ENCODE results near the gene OMP. TPM values are rescaled to one million over a fixed set of nuclear protein-coding genes. Genes with fewer than 3 reads are reported as not detected.

OMP gene
- total RNA-seq, 1 donor from 2014 or later, result 1.3 TPM

GRCh38 chr11:77100166-77101042 lies 2.2 kb upstream of the OMP start:
- peaks cover 19% of the 10 kb centered on the region for H4K20me1 ChIP-seq (ENCODE audit: insufficient read depth, low read length)
- FAIRE-seq (no peak), DNase-seq (ENCODE audit: low read depth) (no peak)
- H3K9ac ChIP-seq (ENCODE audit: low read length), result no peak overlapping the region
- H3K4me2 ChIP-seq (ENCODE audit: low read length), result no peak overlapping the region
- peaks cover 11% of the 10 kb centered on the region for H3K36me3 Mint-ChIP-seq (ENCODE audit: low read depth, unreplicated experiment)
- no peak overlapping the region for H2AFZ ChIP-seq (ENCODE audit: low read depth, low read length)
- TF ChIP-seq CTCF (IDR thresholded peaks at IDR 0.05; ENCODE audit: insufficient read depth, low read depth, low read length) (no peak), EZH2 (IDR thresholded peaks at IDR 0.05; ENCODE audit: insufficient read depth, low read length) (no peak)
- no peaks in the 10 kb centered on the region for H3K36me3 ChIP-seq (ENCODE audit: insufficient read depth, low read length)
- H3K4me3 ChIP-seq (ENCODE audit: insufficient read depth, low read depth, low read length), result no peak overlapping the region
- H3K4me3 Mint-ChIP-seq (ENCODE audit: unreplicated experiment), result peak overlapping the region; percentile 46
- peaks cover 9% of the 10 kb centered on the region for H3K4me1 Mint-ChIP-seq (ENCODE audit: low read depth, unreplicated experiment)
- H3K27ac ChIP-seq (ENCODE audit: low read depth, low read length), result no peak overlapping the region
- H3K27me3 Mint-ChIP-seq (ENCODE audit: low read depth, unreplicated experiment), result no peaks in the 10 kb centered on the region
- no peaks in the 10 kb centered on the region for H3K9me3 ChIP-seq (ENCODE audit: insufficient read depth, low read depth, low read length)
- H3K79me2 ChIP-seq (ENCODE audit: insufficient read depth, low read length), result no peaks in the 10 kb centered on the region
- H3K9me3 Mint-ChIP-seq (ENCODE audit: unreplicated experiment), result peaks cover 4% of the 10 kb centered on the region
- H3K4me1 ChIP-seq (ENCODE audit: insufficient read depth, low read length), result no peaks in the 10 kb centered on the region
- peak overlapping the region; percentile 69 for H3K27ac Mint-ChIP-seq (ENCODE audit: unreplicated experiment)
- H3K27me3 ChIP-seq (ENCODE audit: insufficient read depth, low read length), result no peaks in the 10 kb centered on the region

- Mint-ChIP-seq H3K4me3 (ENCODE audit: unreplicated experiment) (peak overlapping the region; percentile 46), H3K36me3 (ENCODE audit: low read depth, unreplicated experiment) (peaks cover 11% of the 10 kb centered on the region), H3K9me3 (ENCODE audit: unreplicated experiment) (peaks cover 4% of the 10 kb centered on the region), H3K27me3 (ENCODE audit: low read depth, unreplicated experiment) (no peaks in the 10 kb centered on the region), H3K27ac (ENCODE audit: unreplicated experiment) (no peak overlapping the region), H3K4me1 (ENCODE audit: low read depth, unreplicated experiment) (peaks cover 9% of the 10 kb centered on the region)
- no peak for FAIRE-seq
- Histone ChIP-seq H4K20me1 (ENCODE audit: insufficient read depth, low read length) (peaks cover 19% of the 10 kb centered on the region), H3K4me3 (ENCODE audit: insufficient read depth, low read depth, low read length) (no peak overlapping the region), H3K9ac (ENCODE audit: low read length) (no peak overlapping the region), H2AFZ (ENCODE audit: low read depth, low read length) (no peak overlapping the region), H3K27ac (ENCODE audit: low read depth, low read length) (no peak overlapping the region), H3K9me3 (ENCODE audit: insufficient read depth, low read depth, low read length) (no peaks in the 10 kb centered on the region), H3K79me2 (ENCODE audit: insufficient read depth, low read length) (no peaks in the 10 kb centered on the region), H3K4me1 (ENCODE audit: insufficient read depth, low read length) (no peaks in the 10 kb centered on the region), H3K27me3 (ENCODE audit: insufficient read depth, low read length) (no peaks in the 10 kb centered on the region), H3K36me3 (ENCODE audit: insufficient read depth, low read length) (no peaks in the 10 kb centered on the region), H3K4me2 (ENCODE audit: low read length) (no peak overlapping the region)
- TF ChIP-seq CTCF (IDR thresholded peaks at IDR 0.05; ENCODE audit: insufficient read depth, low read depth, low read length), result peak; percentile 62
- no peak for TF ChIP-seq EZH2 (IDR thresholded peaks at IDR 0.05; ENCODE audit: insufficient read depth, low read length)
- DNase-seq (ENCODE audit: low read depth), result no peak
Observed at GRCh38 chr11:77101043-77101537, 1.6 kb upstream of the OMP start.

GRCh38 chr11:77103319-77103718 lies 679 bp downstream of the OMP start:
- Histone ChIP-seq H3K4me3 (ENCODE audit: insufficient read depth, low read depth, low read length) (no peak overlapping the region), H3K4me1 (ENCODE audit: insufficient read depth, low read length) (peaks cover 18% of the 10 kb centered on the region), H2AFZ (ENCODE audit: low read depth, low read length) (no peak overlapping the region), H3K9ac (ENCODE audit: low read length) (no peak overlapping the region), H3K27me3 (ENCODE audit: insufficient read depth, low read length) (no peaks in the 10 kb centered on the region), H3K79me2 (ENCODE audit: insufficient read depth, low read length) (no peaks in the 10 kb centered on the region), H3K9me3 (ENCODE audit: insufficient read depth, low read depth, low read length) (no peaks in the 10 kb centered on the region), H3K27ac (ENCODE audit: low read depth, low read length) (no peak overlapping the region), H3K36me3 (ENCODE audit: insufficient read depth, low read length) (no peaks in the 10 kb centered on the region), H3K4me2 (ENCODE audit: low read length) (no peak overlapping the region), H4K20me1 (ENCODE audit: insufficient read depth, low read length) (peaks cover 28% of the 10 kb centered on the region)
- Mint-ChIP-seq H3K27ac (ENCODE audit: unreplicated experiment) (no peak overlapping the region), H3K36me3 (ENCODE audit: low read depth, unreplicated experiment) (peaks cover 11% of the 10 kb centered on the region), H3K4me3 (ENCODE audit: unreplicated experiment) (no peak overlapping the region), H3K9me3 (ENCODE audit: unreplicated experiment) (peaks cover 4% of the 10 kb centered on the region), H3K27me3 (ENCODE audit: low read depth, unreplicated experiment) (peaks cover 2% of the 10 kb centered on the region), H3K4me1 (ENCODE audit: low read depth, unreplicated experiment) (peaks cover 16% of the 10 kb centered on the region)
- FAIRE-seq, result no peak
- DNase-seq (ENCODE audit: low read depth), result no peak
- TF ChIP-seq EZH2 (IDR thresholded peaks at IDR 0.05; ENCODE audit: insufficient read depth, low read length) (no peak), CTCF (IDR thresholded peaks at IDR 0.05; ENCODE audit: insufficient read depth, low read depth, low read length) (no peak)

Data from astrocyte (in vitro differentiated cells and primary cell).